ENCODE measurements around the gene LGALS8. TPM values are rescaled to one million over a fixed set of nuclear protein-coding genes. Genes with fewer than 3 reads are reported as not detected.

LGALS8 gene
- total RNA-seq, 3 donors from 2014 or later (not counting 1 experiment from before 2014, with no cell fraction given): 90.5 to 129 (median 114) TPM

DNA sequence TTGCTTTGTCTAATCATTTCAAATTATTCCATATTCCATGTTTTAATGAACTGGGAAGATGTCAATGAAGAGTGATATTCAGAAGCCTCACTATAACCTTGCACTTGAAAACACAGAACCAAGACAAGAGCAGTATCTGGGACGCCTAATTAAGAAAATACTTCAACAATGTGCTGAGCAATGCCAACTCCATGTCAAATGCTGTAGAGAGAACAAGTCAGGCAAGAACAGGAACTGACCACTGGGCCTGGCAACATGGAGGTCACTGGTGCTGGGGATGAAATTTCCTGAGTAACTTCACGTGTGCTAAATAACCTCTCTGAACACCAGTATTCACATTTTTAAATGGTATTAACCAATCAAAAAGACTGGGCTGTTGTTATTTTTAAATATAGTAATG is 57.7 kb downstream of the LGALS8 start:
- intact Hi-C loops (cut with micrococcal nuclease): no loop called here
- H3K27me3 Mint-ChIP-seq (ENCODE audit: low read depth in 2 of 2): no peaks in the 10 kb centered on the region
- WGBS (ENCODE audit: insufficient coverage): 93% methylated on average over 1 of the region's 2 CpGs
- H3K4me1 Mint-ChIP-seq: no peaks in the 10 kb centered on the region
- Histone ChIP-seq H3K4me1 (ENCODE audit: control insufficient read depth, insufficient read depth, low read length) (no peaks in the 10 kb centered on the region), H3K4me3 (ENCODE audit: low read length) (no peak overlapping the region), H3K27ac (ENCODE audit: low read length) (no peak overlapping the region), H3K27me3 (ENCODE audit: control insufficient read depth, insufficient read depth, low read length) (no peaks in the 10 kb centered on the region), H3K9me3 (ENCODE audit: control insufficient read depth, insufficient read depth, low read length) (no peaks in the 10 kb centered on the region), H3K36me3 (ENCODE audit: control insufficient read depth, insufficient read depth, low read length) (peaks cover 67% of the 10 kb centered on the region)
- ATAC-seq: no peak
- no peaks in the 10 kb centered on the region for H3K9me3 Mint-ChIP-seq
- H3K36me3 Mint-ChIP-seq: peaks cover 28% of the 10 kb centered on the region
- TF ChIP-seq, protein P1, sequence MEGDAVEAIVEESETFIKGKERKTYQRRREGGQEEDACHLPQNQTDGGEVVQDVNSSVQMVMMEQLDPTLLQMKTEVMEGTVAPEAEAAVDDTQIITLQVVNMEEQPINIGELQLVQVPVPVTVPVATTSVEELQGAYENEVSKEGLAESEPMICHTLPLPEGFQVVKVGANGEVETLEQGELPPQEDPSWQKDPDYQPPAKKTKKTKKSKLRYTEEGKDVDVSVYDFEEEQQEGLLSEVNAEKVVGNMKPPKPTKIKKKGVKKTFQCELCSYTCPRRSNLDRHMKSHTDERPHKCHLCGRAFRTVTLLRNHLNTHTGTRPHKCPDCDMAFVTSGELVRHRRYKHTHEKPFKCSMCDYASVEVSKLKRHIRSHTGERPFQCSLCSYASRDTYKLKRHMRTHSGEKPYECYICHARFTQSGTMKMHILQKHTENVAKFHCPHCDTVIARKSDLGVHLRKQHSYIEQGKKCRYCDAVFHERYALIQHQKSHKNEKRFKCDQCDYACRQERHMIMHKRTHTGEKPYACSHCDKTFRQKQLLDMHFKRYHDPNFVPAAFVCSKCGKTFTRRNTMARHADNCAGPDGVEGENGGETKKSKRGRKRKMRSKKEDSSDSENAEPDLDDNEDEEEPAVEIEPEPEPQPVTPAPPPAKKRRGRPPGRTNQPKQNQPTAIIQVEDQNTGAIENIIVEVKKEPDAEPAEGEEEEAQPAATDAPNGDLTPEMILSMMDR (IDR thresholded peaks at IDR 0.05): no peak
- H3K27ac Mint-ChIP-seq: no peak overlapping the region
- H3K4me3 Mint-ChIP-seq: no peak overlapping the region
- DNase-seq: no peak

DNA sequence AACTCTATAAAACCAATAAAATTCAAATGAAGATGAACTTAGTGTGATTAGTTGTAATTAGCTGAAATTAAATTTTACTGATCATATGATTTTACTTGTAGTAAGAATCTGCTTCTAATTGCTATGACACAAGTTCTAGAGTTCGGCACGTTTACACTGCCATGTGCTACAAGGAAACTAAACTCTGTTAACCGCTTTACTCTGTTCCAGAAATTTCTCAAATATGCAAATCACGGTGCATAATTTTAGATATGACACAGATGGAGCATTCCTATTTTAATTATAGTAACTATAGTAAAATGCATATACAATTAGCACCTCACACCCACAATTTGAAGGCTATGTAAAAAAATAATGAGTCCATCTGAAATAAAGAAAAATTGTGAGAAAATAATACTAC is 65.7 kb downstream of the LGALS8 start:
- H3K4me3 ChIP-seq (ENCODE audit: low read length): no peak overlapping the region
- H3K4me1 Mint-ChIP-seq: no peaks in the 10 kb centered on the region
- no peak overlapping the region for H3K27ac ChIP-seq (ENCODE audit: low read length)
- H3K9me3 Mint-ChIP-seq: no peaks in the 10 kb centered on the region
- no peaks in the 10 kb centered on the region for H3K4me1 ChIP-seq (ENCODE audit: control insufficient read depth, insufficient read depth, low read length)
- H3K27ac Mint-ChIP-seq: no peak overlapping the region
- intact Hi-C loops (cut with micrococcal nuclease): no loop called here
- ATAC-seq (no peak), DNase-seq (no peak)
- no peaks in the 10 kb centered on the region for H3K27me3 Mint-ChIP-seq (ENCODE audit: low read depth in 2 of 2)
- WGBS (ENCODE audit: insufficient coverage): 86% methylated on average over 2 of the region's 4 CpGs
- no peak overlapping the region for H3K4me3 Mint-ChIP-seq
- no peaks in the 10 kb centered on the region for H3K9me3 ChIP-seq (ENCODE audit: control insufficient read depth, insufficient read depth, low read length)
- TF ChIP-seq, protein P1 (IDR thresholded peaks at IDR 0.05): no peak
- no peaks in the 10 kb centered on the region for H3K27me3 ChIP-seq (ENCODE audit: control insufficient read depth, insufficient read depth, low read length)
- peaks cover 91% of the 10 kb centered on the region for H3K36me3 ChIP-seq (ENCODE audit: control insufficient read depth, insufficient read depth, low read length)
- H3K36me3 Mint-ChIP-seq: peaks cover 50% of the 10 kb centered on the region

- intact Hi-C loops (cut with micrococcal nuclease): no loop called here
Observed at GRCh38 chr1:236590553-236591150, 66.9 kb downstream of the LGALS8 start.

More at GRCh38 chr1:236590553-236591150, 66.9 kb downstream of the LGALS8 start:
- Mint-ChIP-seq H3K27me3 (ENCODE audit: low read depth in 2 of 2) (no peaks in the 10 kb centered on the region), H3K4me1 (no peaks in the 10 kb centered on the region), H3K9me3 (no peaks in the 10 kb centered on the region), H3K36me3 (peaks cover 41% of the 10 kb centered on the region), H3K27ac (no peak overlapping the region), H3K4me3 (no peak overlapping the region)
- WGBS (ENCODE audit: insufficient coverage): 58% methylated on average over 1 of the region's 2 CpGs
- no peaks in the 10 kb centered on the region for H3K4me1 ChIP-seq (ENCODE audit: control insufficient read depth, insufficient read depth, low read length)
- no peak overlapping the region for H3K4me3 ChIP-seq (ENCODE audit: low read length)
- no peaks in the 10 kb centered on the region for H3K9me3 ChIP-seq (ENCODE audit: control insufficient read depth, insufficient read depth, low read length)
- no peaks in the 10 kb centered on the region for H3K27me3 ChIP-seq (ENCODE audit: control insufficient read depth, insufficient read depth, low read length)
- DNase-seq (no peak), ATAC-seq (no peak)
- no peak overlapping the region for H3K27ac ChIP-seq (ENCODE audit: low read length)
- H3K36me3 ChIP-seq (ENCODE audit: control insufficient read depth, insufficient read depth, low read length): peaks cover 91% of the 10 kb centered on the region
- TF ChIP-seq, protein P1 (IDR thresholded peaks at IDR 0.05): no peak

Data from natural killer cell (primary cell).